IMR-90 (cell line): ENCODE results near the gene MPV17.

Experiments
- BHLHE40 ChIP-seq: fragments of 150-350 bp; IDR thresholded peaks from 2 replicates; pipeline ENCODE4 v1.6.1; 2016; ENCODE audit warnings: mild to moderate bottlenecking, low read depth, low read length
- CEBPB ChIP-seq: IDR thresholded peaks from 2 replicates; pipeline ENCODE4 v1.6.1; 2012; ENCODE audit warnings: low read depth, low read length, improper control_type of control experiment
- MXI1 ChIP-seq: IDR thresholded peaks from 2 replicates; pipeline ENCODE4 v1.6.1; 2012; ENCODE audit warnings: low read depth, mild to moderate bottlenecking, low read length, moderate library complexity, borderline replicate concordance
- POLR2A ChIP-seq: IDR thresholded peaks from 2 replicates; pipeline ENCODE4 v1.6.1; 2012; ENCODE audit warnings: mild to moderate bottlenecking, low read depth, low read length
- RAD21 ChIP-seq: IDR thresholded peaks from 2 replicates; pipeline ENCODE4 v1.6.1; 2012; ENCODE audit warnings: low read length, improper control_type of control experiment
- RFX5 ChIP-seq: IDR thresholded peaks from 2 replicates; pipeline ENCODE4 v1.8.0; 2012; ENCODE audit warnings: low read depth, mild to moderate bottlenecking, low read length, moderate library complexity
- TF ChIP-seq, protein P1 (sequence below): conservative IDR thresholded peaks from 2 replicates; pipeline ENCODE4 v1.5.1; 2012; ENCODE audit warnings: mild to moderate bottlenecking, low read depth, low read length, improper control_type of control experiment
- TF ChIP-seq, protein P2 (sequence below): fragments of 150-350 bp; IDR thresholded peaks from 2 replicates; pipeline ENCODE4 v1.6.1; 2017; ENCODE audit warnings: mild to moderate bottlenecking, antibody characterized with exemption, low read length, low read depth

DNA sequence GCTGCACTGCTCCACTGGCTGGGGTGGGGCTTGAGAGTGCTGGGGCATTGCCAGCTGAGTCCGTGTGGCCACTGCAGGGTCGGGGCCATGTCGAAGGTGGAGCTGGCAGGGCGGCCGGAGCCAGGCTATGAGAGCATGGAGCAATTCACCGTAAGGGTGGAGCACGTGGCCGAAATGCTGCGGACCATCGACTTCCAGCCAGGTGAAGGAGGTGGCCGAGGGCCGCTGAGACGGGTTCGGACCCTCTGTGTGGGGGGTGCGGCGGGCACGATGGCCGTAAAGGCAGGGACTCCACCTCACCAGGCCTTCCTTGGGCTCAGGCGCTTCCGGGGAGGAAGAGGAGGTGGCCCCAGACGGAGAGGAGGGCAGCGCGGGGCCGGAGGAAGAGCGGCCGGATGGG, 16.8 kb downstream of the MPV17 start:
- TF ChIP-seq, protein P1, sequence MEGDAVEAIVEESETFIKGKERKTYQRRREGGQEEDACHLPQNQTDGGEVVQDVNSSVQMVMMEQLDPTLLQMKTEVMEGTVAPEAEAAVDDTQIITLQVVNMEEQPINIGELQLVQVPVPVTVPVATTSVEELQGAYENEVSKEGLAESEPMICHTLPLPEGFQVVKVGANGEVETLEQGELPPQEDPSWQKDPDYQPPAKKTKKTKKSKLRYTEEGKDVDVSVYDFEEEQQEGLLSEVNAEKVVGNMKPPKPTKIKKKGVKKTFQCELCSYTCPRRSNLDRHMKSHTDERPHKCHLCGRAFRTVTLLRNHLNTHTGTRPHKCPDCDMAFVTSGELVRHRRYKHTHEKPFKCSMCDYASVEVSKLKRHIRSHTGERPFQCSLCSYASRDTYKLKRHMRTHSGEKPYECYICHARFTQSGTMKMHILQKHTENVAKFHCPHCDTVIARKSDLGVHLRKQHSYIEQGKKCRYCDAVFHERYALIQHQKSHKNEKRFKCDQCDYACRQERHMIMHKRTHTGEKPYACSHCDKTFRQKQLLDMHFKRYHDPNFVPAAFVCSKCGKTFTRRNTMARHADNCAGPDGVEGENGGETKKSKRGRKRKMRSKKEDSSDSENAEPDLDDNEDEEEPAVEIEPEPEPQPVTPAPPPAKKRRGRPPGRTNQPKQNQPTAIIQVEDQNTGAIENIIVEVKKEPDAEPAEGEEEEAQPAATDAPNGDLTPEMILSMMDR = no peak
- no peak for TF ChIP-seq RAD21
- no peak for TF ChIP-seq POLR2A
- TF ChIP-seq, protein P2, sequence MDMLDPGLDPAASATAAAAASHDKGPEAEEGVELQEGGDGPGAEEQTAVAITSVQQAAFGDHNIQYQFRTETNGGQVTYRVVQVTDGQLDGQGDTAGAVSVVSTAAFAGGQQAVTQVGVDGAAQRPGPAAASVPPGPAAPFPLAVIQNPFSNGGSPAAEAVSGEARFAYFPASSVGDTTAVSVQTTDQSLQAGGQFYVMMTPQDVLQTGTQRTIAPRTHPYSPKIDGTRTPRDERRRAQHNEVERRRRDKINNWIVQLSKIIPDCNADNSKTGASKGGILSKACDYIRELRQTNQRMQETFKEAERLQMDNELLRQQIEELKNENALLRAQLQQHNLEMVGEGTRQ = no peak
- TF ChIP-seq CEBPB = no peak
- TF ChIP-seq BHLHE40 = no peak
- no peak for TF ChIP-seq MXI1
- TF ChIP-seq RFX5 = no peak
